Retinal pigment epithelial cell (primary cell): ENCODE data around the gene RPP25.
"Not testable (repeated sequence)": the region's sequence is repeated elsewhere in the genome, so short reads cannot be mapped to it uniquely, and the experiment has no call there.

ENCODE experiments used
- DNase-seq: peaks from one replicate; pipeline ENCODE4 v3.0.0-alpha.2; 2010; ENCODE audit warnings: low read depth
- H3K4me3 ChIP-seq: 2 replicates; pipeline ENCODE4 v1.5.1; 2011; ENCODE audit warnings: mild to moderate bottlenecking, low read length, control low read depth, moderate library complexity
- CTCF ChIP-seq: conservative IDR thresholded peaks from 2 replicates; pipeline ENCODE4 v1.5.1; 2011; ENCODE audit warnings: low read depth, low read length, control low read depth, inconsistent platforms

Gene RPP25

GRCh38 chr15:74924525-74924924 lies 32.0 kb downstream of the RPP25 start:
- DNase-seq = no peak
- no peak for TF ChIP-seq CTCF
- no peak overlapping the region for H3K4me3 ChIP-seq

DNA sequence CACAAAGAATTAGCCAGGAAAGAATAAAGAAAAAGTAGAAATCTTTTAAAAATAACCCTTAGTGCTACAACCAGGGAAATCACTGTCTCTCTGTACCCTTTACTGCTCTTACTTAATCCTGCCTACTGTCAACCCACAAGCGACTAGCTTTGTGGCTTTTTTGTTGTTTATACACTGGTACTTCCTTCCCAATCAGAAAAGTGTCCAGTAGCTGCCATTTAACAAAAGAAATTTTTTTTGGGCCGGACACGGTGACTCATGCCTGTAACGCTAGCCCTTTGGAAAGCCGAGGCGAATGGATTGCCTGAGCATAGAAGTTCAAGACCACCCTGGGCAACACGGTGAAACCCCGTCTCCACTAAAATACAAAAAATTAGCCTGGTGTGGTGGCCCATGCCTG lies 36.1 kb downstream of the RPP25 start:
- no peak for TF ChIP-seq CTCF
- no peak overlapping the region for H3K4me3 ChIP-seq
- DNase-seq = no peak

DNA sequence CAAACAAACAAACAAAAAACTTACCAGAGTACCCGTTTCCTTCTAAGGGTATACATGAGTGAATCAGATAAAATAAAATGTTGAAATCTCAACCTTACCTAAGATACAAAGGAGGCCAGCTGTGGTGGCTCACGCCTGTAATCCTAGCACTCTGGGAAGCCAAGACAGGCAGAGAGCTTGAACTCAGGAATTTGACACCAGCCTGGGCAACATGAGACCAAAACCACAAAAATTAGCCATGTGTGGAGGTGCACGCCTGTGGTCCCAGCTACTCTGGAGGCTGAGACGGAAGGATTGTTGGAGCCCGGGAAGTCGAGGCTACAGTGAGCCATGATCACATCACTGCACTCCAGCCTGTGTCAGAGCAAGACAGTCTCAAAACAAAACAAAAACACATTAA lies 38.9 kb downstream of the RPP25 start:
- H3K4me3 ChIP-seq = no peak overlapping the region
- no peak for TF ChIP-seq CTCF
- no peak for DNase-seq

GRCh38 chr15:74913799-74914198 lies 42.8 kb downstream of the RPP25 start:
- H3K4me3 ChIP-seq, DNase-seq: not testable (repeated sequence)

DNA sequence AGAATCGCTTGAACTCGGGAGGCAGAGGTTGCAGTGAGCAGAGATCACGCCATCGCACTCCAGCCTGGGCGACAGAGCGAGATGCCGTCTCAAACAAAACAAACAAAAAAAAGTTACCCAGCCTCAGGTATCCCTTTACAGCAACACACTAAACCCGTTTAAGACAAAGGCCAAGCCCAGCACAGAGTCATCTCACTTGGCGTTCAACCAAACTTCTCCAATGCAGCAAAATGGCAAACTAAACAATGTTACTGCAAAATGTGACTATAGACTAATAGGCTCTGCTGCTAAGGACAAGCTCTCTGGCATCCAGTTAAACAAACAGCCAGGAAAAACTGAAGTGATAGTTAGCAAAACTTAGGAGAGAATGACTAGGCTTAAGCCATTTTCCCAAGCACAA lies 43.5 kb downstream of the RPP25 start:
- DNase-seq = no peak
- no peak overlapping the region for H3K4me3 ChIP-seq
- no peak for TF ChIP-seq CTCF

DNA sequence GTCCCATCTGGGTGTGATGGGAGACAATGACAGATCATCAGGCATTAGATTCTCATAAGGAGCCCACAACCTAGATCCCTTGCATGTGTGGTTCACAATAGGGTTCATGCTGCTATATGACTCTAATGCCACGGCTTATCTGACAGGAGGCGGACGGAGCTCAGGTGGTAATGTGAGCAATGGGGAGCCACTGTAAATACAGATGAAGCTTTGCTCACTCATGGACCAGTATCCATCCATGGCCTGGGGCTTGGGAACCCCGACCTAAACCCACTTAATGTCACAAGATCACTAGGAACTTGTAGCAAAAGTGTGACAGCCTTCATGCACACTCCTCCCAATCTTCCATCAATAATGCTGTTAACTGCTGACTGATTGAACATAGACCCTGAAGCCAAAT lies 47.9 kb downstream of the RPP25 start:
- no peak for DNase-seq
- no peak overlapping the region for H3K4me3 ChIP-seq
- TF ChIP-seq CTCF = no peak

DNA sequence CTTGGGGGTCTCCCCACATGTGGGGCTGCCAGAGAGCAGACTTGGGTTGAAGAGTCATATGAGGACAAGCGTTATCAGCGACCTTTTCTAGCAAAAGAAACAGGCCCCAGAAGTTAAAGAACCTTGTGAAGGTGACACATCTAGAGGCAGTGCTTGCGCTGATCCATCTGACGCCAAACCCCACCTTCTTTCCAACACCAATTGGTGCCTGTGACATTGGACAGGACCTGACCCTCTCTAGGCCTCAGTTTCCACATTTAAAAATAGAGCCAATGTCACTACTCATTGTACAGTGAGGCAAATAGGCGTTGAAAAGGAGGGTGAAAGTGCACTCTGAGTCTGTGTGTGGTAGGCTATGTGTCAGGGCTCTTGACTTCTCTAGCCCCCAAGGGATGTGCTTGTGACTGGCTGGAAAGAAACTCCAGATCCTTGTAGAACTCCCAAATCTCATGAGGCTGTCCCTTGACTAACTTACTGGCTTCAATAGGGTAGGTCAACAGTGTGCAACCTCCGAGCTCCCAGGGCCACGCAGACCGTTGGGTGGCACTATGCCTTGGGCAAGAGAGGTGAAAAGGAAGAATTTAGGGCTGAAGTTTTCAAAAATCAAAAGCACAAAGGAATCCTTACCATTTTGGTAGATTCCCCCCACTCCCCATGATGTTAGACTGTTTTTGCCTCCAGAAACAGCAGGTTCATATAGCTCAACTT lies 49.3 kb downstream of the RPP25 start:
- DNase-seq = no peak
- no peak for TF ChIP-seq CTCF
- H3K4me3 ChIP-seq = peak overlapping the region; percentile 80
